K562 (cell line): ENCODE measurements around the gene GRIK5.

Experiments used
- ATF2 ChIP-seq: sonication (generic); formaldehyde crosslinking; IDR thresholded peaks from 2 replicates; pipeline ENCODE4 v1.8.1; 2022; ENCODE audit warnings: missing genetic modification reagents
- E2F5 ChIP-seq: sonication (generic); formaldehyde crosslinking; IDR thresholded peaks from 2 replicates; pipeline ENCODE4 v1.8.0; 2022; ENCODE audit warnings: mild to moderate bottlenecking, missing genetic modification reagents
- ELK1 ChIP-seq: sonication (generic); formaldehyde crosslinking; IDR thresholded peaks from 2 replicates; pipeline ENCODE4 v1.8.1; 2022; ENCODE audit warnings: missing genetic modification reagents
- FOXM1 ChIP-seq, 2 experiments: fragments of 450-650 bp in 1 of 2; sonication (generic) in 1 of 2; formaldehyde crosslinking in 1 of 2; IDR thresholded peaks; 2 replicates each; pipeline versions ENCODE4 v1.6.1 to v1.9.0; 2017 to 2022; ENCODE audit warnings: low read depth in 2 of 2, mild to moderate bottlenecking in 2 of 2, missing genetic modification reagents in 1 of 2, moderate library complexity in 1 of 2
- LEF1 ChIP-seq: fragments of 450-650 bp; IDR thresholded peaks from 2 replicates; pipeline ENCODE4 v1.6.1; 2016; ENCODE audit warnings: mild to moderate bottlenecking
- MEF2A ChIP-seq: IDR thresholded peaks from 2 replicates; pipeline ENCODE4 v1.6.1; 2011; ENCODE audit warnings: low read depth, mild to moderate bottlenecking, low read length, moderate library complexity; ENCODE audit not compliant: control insufficient read depth
- PKNOX1 ChIP-seq: fragments of 450-650 bp; IDR thresholded peaks from 2 replicates; pipeline ENCODE4 v1.6.1; 2016
- SMARCC2 ChIP-seq: fragments of 450-650 bp; IDR thresholded peaks from 2 replicates; pipeline ENCODE4 v1.6.1; 2017; ENCODE audit warnings: antibody characterized with exemption, moderate library complexity, mild to moderate bottlenecking, low read depth
- SRF ChIP-seq, 2 experiments: fragments of 250-450, 450-650 bp in 1 of 2; sonication (Bioruptor Pico) in 1 of 2; sonication (generic) in 1 of 2; formaldehyde crosslinking; IDR thresholded peaks; 2 replicates each; pipeline versions ENCODE4 v1.5.0 to v1.5.1; 2020 to 2022; ENCODE audit warnings: mild to moderate bottlenecking in 1 of 2, missing genetic modification reagents in 1 of 2
- TAL1 ChIP-seq: fragments of 450-650 bp; IDR thresholded peaks from 2 replicates; pipeline ENCODE4 v1.6.1; 2016; ENCODE audit warnings: mild to moderate bottlenecking
- U2AF2 ChIP-seq: fragments of 200-400 bp; formaldehyde crosslinking; optimal IDR thresholded peaks from 2 replicates; pipeline ENCODE3; 2017; ENCODE audit warnings: low read depth, mild to moderate bottlenecking, low read length
- ZZZ3 ChIP-seq: fragments of 450-650 bp; IDR thresholded peaks from 2 replicates; pipeline ENCODE4 v1.6.1; 2016; ENCODE audit warnings: antibody characterized with exemption, mild to moderate bottlenecking, moderate library complexity

GRCh38 chr19:42042455-42043170 lies 27.4 kb downstream of the GRIK5 start:
- no peak for TF ChIP-seq MEF2A
- no peak for TF ChIP-seq LEF1
- TF ChIP-seq U2AF2, result no peak
- no peak for TF ChIP-seq PKNOX1
- TF ChIP-seq FOXM1 (IDR thresholded peaks at IDR 0.05; ENCODE audit: low read depth), result no peak
- no peak for TF ChIP-seq FOXM1 (CRISPR knock-in tag; IDR thresholded peaks at IDR 0.05; ENCODE audit: low read depth)
- TF ChIP-seq TAL1, result no peak
- no peak for TF ChIP-seq ELK1 (CRISPR knock-in tag)
- no peak for TF ChIP-seq E2F5 (CRISPR knock-in tag)
- no peak for TF ChIP-seq SRF (CRISPR knock-in tag; IDR thresholded peaks at IDR 0.05)
- TF ChIP-seq ZZZ3, result no peak
- TF ChIP-seq ATF2 (CRISPR knock-in tag), result no peak
- no peak for TF ChIP-seq SMARCC2
